ENCODE results near the gene NAA10.
A peak's percentile ranks its signal among the peaks of the same experiment; 100 is the strongest.

Gene NAA10

GRCh38 chrX:153902385-153902784, 32.5 kb downstream of the NAA10 start:
- TF ChIP-seq, protein P1, sequence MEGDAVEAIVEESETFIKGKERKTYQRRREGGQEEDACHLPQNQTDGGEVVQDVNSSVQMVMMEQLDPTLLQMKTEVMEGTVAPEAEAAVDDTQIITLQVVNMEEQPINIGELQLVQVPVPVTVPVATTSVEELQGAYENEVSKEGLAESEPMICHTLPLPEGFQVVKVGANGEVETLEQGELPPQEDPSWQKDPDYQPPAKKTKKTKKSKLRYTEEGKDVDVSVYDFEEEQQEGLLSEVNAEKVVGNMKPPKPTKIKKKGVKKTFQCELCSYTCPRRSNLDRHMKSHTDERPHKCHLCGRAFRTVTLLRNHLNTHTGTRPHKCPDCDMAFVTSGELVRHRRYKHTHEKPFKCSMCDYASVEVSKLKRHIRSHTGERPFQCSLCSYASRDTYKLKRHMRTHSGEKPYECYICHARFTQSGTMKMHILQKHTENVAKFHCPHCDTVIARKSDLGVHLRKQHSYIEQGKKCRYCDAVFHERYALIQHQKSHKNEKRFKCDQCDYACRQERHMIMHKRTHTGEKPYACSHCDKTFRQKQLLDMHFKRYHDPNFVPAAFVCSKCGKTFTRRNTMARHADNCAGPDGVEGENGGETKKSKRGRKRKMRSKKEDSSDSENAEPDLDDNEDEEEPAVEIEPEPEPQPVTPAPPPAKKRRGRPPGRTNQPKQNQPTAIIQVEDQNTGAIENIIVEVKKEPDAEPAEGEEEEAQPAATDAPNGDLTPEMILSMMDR (IDR thresholded peaks at IDR 0.05), result no peak
- DNase-seq (ENCODE audit: low spot score), result no peak
- Histone ChIP-seq H3K4me3 (no peak overlapping the region), H3K27ac (no peak overlapping the region)

DNA sequence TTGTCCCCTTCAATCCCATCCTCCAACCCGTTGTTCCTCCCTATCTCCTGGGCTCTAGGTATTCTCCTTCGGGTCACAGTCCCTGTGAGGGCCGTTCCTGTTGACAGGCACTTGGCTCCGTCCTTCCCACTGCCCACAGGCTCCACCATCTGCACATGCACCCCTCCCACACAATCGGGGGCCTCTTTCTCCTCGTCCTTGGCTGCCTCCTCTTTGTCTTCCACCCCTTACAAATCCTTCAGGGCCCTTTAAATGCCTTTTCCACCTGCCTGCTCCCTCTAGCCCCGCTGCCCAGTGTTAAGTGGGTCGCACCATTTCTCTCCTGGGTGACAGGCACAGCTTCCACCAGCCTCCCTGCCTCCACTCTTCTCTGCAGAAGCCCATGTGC, 33.1 kb downstream of the NAA10 start:
- TF ChIP-seq, protein P1 (IDR thresholded peaks at IDR 0.05), result no peak
- no peak for DNase-seq (ENCODE audit: low spot score)
- Histone ChIP-seq H3K27ac (no peak overlapping the region), H3K4me3 (no peak overlapping the region)

DNA sequence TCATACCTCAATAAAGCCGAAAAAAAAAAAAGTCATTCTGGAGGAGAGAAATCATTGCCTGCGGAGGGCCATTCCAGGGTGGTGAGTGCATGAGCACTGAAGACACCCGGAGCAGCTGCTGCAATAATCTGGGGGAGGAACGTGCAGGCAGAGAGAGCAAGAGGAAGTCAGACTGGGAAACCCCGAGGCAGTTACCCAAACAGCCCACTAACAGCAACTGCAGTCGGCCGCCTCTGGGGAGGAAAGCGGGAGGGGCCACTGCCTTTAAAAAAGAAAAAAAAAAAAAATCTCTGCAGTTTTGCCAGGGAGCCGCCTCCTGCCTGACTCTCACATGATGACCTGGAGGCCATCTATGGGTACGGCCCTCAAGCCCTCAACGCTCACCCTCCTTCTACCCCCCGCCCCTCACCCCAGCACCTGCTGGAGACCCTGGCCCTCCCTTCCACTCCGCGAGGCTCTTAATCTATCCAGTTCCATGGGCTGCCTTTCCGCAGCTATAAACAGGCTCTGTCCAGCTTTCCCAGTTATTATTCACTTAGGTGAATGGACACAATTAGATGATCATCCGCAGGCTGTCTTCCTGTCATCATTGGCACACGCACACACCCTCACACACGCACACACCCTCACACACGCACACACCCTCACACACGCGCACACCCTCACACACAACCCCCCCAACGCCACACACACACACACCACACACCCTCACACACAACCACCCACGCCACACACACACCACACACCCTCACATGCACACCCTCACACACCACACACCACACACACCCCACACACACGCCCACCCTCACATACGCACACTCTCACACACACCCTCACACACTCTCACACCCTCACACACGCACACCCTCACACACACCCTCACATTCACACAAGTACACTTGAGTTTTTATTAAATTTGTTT, 33.7 kb downstream of the NAA10 start:
- DNase-seq (ENCODE audit: low spot score), result no peak
- TF ChIP-seq, protein P1 (IDR thresholded peaks at IDR 0.05), result no peak
- no peak overlapping the region for H3K4me3 ChIP-seq
- peak overlapping the region in 1 of 2 donors; percentile 45 for H3K27ac ChIP-seq

GRCh38 chrX:153897899-153898298, 36.9 kb downstream of the NAA10 start:
- Histone ChIP-seq H3K4me3 (no peak overlapping the region), H3K27ac (no peak overlapping the region)
- TF ChIP-seq, protein P1 (IDR thresholded peaks at IDR 0.05), result no peak
- DNase-seq (ENCODE audit: low spot score), result no peak

GRCh38 chrX:153889123-153889522, 45.7 kb downstream of the NAA10 start:
- H3K27ac ChIP-seq, result no peak overlapping the region
- no peak for DNase-seq (ENCODE audit: low spot score)
- TF ChIP-seq, protein P1 (IDR thresholded peaks at IDR 0.05), result no peak
- no peak overlapping the region for H3K4me3 ChIP-seq

- H3K27ac ChIP-seq, result no peak overlapping the region
- DNase-seq (ENCODE audit: low spot score), result no peak
- TF ChIP-seq, protein P1 (IDR thresholded peaks at IDR 0.05), result no peak
- no peak overlapping the region for H3K4me3 ChIP-seq
Measured at GRCh38 chrX:153888344-153888743, 46.5 kb downstream of the NAA10 start.

DNA sequence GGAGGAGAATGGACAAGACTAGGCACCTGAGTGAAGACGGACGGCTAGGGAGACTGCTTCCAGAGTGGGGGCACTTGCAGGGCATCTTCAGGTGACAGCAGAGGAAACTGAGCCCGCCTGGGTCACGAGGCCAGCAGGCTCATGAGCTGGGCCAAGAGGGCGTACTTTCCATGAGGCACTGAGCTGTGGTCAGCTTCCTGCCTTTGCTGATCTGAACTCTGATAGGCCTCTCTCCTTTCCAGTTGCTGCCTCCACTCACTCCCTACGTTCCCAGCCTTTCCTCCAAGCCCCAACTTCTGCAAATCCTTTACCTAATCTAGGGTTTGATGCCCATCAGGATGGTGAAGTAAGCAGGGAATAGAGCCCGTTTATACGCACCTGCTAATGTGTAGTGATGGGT, 47.5 kb downstream of the NAA10 start:
- TF ChIP-seq, protein P1 (IDR thresholded peaks at IDR 0.05), result no peak
- DNase-seq (ENCODE audit: low spot score), result no peak
- H3K4me3 ChIP-seq, result no peak overlapping the region
- no peak overlapping the region for H3K27ac ChIP-seq
